Fibroblast of peridontal ligament (primary cell): Measurements from ENCODE around the gene SERPINA5.
"Not testable (repeated sequence)": the region's sequence is repeated elsewhere in the genome, so short reads cannot be mapped to it uniquely, and the experiment has no call there.

Experiments used
- DNase-seq: peaks from one replicate; pipeline ENCODE4 v3.0.0-alpha.2; 2010; ENCODE audit errors: extremely low read depth

Gene SERPINA5

DNA sequence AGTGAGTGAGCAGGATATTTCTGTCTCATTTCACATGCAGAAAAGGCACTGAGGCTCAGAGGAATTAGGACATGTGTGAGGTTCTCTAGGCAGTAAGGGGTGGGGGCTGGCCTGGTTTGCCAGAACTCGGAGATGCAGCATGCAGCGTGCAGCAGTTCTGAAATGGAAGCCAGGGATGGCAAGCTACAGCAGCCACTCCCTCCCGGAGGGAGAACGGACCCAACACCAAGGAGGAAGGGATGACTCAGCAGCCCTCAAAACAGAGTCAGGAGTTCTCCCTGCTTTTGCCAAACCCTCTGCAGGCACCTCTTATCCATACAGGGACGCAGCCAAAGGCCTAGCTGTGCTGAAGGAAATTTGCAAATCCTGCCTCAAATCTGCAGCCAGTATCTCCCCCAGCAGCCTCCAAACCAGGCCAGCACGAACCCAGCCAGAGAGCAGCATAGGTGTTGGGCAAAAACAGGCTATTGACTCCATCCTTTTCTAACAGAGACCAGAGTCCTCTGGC, 20.7 kb downstream of the SERPINA5 start:
- peak; percentile 95 for DNase-seq

DNA sequence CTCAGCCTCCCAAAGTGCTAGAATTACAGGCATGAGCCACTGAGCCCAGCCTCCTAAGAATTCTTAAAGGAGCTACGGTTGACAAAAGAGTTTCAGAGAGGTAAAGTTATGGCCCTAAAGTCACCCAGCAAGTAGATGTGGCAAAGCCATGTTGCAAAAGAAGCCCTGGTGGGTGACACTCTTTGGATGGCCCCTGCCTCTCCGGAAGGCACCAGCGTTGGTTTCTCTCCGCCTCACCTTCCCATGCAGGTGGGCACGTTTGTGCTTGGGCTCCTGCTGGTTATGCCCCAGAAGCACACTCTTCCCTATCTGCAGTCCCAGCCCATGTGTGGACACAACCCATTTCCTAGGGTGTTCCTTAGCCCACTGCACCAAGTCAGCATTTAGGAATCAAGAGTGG, 21.5 kb downstream of the SERPINA5 start:
- no peak for DNase-seq

DNA sequence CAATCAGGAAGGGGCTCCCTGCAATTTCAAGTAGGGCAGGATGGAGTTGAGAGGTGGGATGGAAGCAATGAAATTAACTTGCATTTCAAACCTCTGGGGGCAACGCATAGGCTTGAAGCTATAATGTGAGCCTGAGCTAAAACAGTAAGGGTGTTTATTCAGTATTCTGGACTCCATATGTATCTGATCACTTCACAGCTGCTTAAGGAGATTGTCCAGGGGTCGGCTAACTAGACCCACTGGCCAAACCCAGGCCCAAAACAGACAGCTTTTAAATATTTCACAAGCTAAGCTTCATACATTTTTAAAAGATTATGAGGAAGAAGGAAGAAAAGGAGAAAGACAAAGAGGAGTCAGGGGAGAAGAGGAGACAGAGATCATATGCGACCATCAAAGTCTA, 24.1 kb downstream of the SERPINA5 start:
- DNase-seq = no peak

DNA sequence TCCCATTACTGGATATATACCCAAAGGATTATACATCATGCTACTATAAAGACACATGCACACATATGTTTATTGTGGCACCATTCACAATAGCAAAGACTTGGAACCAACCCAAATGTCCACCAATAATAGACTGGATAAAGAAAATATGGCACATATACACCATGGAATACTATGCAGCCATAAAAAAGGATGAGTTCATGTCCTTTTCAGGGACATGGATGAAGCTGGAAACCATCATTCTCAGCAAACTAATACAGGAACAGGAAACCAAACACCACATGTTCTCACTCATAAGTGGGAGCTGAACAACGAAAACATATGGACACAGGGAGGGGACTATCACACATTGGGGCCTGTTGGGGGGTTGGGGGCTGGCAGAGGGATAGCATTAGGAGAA, 27.7 kb downstream of the SERPINA5 start:
- DNase-seq = not testable (repeated sequence)

DNA sequence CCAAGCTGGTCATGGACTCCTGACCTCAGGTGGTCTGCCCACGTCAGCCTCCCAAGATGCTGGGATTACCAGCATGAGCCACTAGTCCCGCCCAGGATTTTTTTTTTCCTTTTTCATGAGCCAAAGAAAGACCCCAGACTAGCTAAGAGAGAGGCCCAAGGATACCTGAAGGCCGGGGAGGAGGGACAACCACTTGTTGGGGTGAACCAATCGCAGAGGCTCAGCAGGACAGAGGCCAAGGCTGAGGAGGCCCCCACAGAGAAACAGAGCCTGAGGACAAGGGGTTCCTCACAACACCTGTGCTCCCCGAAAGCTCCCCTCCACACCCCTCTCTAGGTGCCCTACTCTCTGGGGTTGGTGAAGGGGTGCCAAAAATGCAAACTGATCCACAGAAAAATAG, 30.0 kb downstream of the SERPINA5 start:
- DNase-seq = no peak

DNA sequence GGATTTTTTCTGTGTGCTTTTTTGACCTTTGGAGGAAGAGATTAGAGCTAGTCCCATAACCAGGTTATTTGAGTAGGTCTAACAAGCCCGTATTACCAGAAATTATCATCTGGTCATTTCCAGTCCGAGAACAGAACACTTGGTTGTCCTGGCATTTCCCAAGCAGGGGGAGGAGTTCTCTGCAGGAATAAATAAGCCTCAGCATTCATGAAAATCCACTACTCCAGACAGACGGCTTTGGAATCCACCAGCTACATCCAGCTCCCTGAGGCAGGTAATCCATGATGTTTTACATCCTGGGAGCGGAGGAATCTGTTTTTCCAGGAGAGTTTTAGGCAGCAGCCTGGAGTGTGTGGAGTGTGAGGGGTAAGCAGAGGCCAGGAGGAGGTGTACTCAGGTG, 30.9 kb downstream of the SERPINA5 start, which contains the start of gene SERPINA3:
Gene SERPINA3, plus strand, starts transcription at position 218 of the 400 bp plus-strand sequence. CDS start 2,051 bp downstream, outside the sequence.
- peak; percentile 8 for DNase-seq

DNA sequence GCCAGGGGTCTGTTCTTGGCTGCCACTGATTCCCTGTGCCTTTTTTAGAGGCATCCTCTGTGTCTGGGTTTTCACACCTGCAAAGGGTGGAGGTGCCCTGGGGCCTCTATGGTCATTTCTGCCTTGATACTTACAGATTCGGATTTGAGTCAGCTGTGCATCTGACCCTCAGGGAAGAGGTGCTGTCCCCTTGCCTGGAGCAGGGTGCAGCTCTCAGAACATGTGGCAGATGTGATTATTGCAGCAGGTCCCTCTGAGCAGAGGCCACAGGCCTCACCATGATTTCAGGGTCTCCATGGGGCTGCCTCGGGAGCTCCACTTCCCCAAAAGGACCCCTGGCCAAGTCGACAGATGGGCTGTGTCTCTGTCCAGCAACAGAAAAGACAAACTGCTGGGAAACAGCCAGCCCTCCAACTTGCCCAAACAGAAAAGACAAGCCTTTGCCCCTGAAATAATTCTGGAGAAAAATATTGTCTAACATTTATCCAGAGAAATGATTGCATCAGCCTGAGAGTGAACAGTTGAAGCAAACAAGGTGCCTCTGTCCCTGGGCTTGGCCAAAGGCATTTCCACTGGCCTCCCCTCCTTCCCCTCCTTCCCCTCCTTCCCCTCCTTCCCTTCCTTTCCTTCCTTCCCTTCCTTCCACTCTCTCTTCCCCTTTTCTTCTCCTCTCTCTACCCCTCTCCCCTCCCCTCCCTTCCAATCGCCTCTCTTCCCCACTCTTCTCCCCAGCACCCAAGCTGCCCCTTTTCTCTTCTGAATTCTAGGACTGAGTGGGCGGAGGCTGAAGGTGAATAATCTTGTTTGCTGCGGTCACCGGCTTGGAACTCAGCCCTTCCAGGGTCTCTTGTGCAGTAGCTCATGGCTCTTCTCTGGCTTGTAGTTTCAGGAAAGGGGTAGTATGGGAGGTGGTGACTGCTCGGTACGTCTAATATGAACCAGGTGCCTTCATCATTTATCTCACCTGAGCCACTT, 31.6 kb downstream of the SERPINA5 start:
- DNase-seq = peak; percentile 47

DNA sequence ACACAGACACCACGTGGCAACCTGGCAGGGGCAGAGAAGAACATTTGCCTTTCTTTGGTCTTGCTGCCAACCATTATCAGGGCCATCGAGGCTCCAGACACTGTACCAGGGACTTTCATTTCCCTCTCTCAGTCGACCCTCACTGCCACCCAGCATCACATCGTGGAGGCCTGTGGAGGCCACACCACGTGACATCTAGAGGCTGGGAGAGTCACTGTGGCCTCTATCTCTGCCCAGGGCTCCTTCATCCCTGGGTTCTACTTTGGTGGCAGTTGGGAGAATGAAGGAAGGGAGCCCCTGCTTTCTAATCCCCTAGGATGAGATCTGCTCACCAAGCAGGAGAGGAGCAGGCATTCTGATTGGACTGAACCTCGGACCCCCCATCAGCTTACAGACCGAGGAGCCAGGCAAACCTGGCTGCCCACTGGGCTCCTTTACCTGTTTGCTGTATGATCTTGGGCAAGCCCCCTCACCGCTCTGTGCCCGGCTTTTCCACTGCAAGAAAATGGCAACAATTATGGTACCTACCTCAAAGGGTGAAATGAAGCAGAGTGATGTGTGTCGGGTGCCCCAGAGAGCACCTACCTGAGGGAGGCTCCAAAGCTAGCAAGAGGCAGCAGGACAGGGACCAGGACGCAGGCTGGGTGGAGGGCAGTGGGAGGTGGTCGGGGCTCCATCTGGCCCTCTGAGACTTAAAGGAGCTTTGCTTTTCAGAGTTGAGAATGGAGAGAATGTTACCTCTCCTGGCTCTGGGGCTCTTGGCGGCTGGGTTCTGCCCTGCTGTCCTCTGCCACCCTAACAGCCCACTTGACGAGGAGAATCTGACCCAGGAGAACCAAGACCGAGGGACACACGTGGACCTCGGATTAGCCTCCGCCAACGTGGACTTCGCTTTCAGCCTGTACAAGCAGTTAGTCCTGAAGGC, 32.8 kb downstream of the SERPINA5 start:
- DNase-seq = no peak

DNA sequence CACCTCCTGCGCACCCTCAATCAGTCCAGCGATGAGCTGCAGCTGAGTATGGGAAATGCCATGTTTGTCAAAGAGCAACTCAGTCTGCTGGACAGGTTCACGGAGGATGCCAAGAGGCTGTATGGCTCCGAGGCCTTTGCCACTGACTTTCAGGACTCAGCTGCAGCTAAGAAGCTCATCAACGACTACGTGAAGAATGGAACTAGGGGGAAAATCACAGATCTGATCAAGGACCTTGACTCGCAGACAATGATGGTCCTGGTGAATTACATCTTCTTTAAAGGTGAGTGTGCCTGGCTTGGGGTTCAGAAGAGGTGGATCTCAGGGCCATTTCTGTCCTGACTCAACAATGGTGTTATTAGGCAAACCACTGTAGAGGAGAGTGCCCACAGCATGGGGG, 33.6 kb downstream of the SERPINA5 start:
- DNase-seq = no peak

DNA sequence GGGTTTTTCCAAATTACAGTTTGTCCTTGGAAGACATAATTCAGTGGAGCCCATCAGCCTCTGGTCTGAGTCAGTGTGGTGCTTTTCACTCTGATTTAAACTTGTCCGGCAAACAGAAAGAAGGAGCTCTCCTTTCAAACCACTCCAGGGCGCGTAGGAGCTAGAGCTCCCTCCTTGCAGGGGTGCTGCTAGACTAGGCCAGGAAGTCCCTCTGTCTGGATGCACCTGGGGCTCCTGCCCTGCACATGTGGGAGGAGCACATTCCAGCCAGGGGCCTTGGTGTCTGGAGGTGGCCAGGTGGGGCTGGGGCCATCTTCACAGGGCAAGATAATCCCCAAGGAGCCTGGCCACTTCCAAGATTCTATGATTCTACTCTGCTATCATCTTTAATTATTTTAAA, 34.0 kb downstream of the SERPINA5 start:
- DNase-seq = no peak

DNA sequence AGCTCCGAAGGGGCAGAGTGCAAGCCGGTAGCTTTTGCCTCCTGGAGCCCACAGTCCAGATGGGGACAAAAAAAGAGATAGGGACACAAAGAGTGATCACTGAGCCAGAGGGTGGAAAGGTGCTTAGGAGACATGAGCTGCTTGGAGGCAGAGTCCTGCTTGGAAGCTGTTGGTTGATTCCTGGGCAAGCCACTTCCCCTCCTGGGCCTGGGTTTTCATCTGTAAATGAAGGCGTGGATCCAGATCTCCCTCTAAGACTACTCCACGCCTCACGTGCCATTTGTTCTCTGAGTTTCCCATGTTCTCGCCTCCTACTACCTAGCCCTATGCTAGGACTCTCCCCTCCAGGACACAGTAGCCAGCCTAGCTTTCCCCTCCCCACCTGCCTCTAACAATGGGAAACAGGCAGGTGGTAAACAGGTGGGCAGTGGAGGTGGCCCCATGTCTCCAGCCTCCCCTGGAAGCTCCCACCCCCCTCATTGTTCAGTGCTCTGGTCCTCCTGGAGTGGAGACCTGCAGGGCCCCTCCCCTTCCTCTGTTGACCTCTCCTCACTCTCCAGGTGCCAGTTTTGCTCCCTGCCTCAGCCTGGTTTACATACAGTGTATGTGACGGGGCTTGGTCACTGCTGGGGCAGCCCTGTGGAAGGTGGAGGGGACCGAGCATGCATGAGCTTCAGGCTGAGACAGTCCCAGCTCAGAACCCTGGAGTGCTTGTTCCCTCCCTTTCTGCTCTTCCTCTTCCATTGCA, 34.8 kb downstream of the SERPINA5 start:
- no peak for DNase-seq

DNA sequence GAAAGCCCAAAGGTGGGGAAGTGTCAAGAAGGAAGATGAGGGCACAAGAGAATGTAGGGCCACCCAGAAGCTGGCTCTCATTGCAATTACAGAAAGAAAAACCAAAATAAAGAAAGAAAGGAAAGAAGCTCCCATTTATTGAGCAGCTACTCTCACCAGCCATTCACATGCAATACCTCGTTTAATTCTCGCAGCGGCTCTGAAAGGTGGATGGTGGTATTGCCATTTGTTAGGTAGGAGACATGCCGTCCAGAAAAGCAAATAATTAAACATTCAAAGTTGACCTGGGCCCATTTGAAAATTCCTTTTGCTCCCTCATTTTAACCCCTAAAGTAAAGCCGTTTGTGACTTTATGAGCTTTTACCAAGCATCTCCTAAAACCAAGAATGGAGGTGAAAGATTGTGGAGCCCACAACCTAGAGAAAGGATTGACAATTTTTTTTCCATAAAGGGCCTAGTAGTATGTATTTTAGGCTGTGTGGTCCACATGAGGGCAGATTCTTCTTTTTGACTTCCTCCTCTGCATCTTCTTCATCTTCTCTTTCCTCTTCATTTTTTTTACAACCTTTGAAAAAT, 36.2 kb downstream of the SERPINA5 start:
- no peak for DNase-seq

DNA sequence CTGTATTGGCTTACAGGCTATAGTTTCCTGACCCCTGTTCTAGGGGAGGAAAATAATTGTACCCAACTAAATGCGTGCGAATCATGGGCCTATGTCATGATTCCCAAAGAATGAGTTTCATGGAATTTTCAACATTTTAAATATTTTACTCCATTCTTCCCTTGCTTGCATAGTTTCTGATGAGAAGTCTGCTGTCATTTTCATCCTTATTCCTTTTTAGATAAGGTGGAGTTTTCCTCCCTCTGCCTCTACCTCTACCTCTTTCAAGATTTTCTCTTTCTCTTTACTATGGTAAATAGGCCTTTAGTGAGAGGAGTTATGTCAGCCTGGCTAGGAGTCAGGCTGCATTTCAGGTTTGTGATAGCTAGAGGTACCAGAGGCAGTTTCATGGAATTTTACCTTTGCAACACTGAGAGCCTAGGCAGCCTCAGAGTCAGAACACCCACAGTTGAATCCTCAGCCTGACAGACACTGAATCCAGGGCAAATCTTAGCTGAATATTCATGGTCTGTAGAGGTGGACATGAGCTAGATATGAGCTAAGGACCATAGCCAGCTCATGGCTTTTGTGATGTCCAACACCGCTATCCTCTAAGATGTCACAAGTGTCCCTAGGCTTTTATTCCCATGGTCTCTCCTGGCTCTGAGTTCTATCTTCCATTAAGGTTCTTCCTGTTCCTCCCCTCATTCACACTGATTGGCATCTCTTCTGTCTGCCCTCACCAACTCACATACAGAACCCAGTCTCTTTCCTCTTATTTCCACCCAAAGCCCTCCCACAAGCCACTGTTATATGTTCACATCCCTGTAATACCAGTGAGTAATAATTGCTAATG, 37.0 kb downstream of the SERPINA5 start:
- no peak for DNase-seq

DNA sequence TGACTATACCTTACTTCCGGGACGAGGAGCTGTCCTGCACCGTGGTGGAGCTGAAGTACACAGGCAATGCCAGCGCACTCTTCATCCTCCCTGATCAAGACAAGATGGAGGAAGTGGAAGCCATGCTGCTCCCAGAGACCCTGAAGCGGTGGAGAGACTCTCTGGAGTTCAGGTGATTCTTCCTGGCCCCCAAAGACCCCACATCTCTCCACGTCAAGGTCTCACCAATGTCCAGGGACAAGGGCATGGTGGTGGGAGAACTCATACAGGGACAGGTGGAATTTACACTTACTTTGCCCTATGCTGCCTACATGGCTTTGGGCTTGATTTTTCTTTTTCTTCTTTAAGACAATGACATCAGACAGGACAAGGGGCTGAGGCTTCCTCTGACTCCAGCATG, 38.1 kb downstream of the SERPINA5 start:
- no peak for DNase-seq

DNA sequence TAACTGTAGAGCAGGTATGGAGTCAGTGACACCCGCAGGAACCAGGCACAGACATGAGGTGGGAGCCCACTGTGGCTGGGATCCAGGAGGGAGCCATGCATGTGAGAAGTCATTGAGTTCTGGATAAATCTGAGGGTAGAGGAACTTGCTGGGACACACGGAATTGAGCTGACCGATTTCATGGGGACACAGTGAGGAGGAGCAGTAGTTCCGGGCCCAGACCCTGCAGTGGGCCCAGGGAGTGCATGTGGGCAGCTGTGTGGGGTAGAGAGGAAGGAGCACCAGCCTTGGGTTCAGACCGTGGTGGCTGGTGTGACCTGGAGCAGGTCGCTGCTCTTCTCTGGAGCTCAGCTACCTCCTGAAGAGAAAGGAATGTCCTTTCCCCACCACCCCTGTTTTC, 39.4 kb downstream of the SERPINA5 start:
- no peak for DNase-seq

DNA sequence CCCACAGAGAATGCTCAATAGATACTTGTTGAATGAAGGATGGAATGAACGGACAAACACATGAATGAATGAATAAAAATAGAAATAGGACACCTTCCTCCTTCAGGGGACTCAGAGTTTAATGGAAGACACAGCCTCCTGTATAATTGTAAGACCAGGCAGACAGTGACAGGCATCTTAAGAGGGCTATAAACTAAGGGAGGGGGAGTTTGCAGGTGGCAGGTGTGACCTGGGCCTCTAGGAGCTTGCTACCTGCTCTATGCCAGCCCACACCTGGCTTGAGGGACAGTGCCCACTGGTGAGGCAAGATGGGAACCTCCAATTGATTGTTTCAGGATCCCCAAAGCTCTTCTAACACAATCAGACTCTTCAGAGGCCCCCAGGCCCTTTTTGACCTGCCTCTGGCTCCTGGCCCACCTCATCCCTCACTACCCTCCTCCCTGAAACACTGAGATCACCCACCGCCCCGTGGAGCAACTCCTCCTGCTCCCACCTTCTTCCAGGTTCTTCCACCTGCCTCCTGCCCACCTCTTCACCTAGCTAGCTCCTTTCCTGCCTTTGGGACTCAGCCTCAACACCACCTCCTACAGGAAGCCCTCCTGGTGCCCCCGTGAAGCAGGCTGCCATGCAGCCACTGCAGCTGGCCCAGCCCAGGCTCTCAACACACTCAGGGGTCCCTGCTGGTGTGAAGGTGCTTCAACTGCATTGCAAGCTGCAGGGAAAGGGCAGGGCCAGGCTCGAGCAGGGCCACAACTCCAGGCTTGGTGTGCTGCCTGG, 40.3 kb downstream of the SERPINA5 start:
- no peak for DNase-seq

DNA sequence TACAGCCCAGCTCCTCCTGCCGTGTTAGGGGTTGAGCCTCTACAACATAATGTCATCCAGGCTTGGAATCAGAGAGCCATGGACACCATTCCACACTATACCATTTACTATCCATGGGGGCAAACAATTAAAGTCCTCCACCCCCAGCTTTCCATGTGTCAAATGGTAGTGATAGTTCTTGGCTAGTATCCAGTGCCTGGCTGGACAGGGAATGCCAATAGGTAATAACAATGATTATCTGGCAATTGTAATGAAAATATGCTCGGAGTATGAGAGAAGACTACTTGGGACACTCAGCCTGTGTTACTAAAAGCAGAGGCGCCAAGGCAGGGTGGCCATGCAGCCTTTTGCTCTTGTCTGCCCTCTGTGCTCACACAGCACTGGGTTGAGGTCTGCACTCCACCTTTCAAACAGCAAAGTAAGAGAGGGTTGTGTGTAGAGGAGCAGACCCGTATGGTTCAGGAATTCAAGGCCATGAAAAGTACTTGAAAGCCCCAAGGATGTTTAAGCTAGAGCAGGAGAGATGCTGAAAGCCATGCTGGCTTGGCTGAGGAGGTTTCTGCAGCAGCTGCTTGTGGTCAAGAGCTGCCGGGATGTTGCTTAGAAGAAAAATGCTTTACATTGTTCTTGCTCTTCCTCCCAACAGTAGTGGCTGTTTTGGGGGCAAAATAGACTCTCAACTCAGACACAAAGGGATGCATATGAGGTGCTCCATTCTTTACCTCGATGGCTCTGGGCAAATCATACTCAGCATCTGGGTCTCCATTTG, 41.6 kb downstream of the SERPINA5 start:
- peak; percentile 28 for DNase-seq

DNA sequence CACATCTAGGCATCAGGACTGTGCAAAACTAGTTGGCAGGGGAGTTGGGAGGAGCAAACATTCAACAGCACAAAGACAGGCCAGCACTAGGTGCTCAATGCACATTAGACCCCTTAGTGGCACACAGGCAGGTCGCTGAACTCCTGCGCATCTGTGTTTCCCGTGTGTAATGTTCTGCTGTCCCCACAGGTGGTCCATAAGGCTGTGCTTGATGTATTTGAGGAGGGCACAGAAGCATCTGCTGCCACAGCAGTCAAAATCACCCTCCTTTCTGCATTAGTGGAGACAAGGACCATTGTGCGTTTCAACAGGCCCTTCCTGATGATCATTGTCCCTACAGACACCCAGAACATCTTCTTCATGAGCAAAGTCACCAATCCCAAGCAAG, 42.2 kb downstream of the SERPINA5 start:
- no peak for DNase-seq
